IPS-18a (cell line): Measurements from ENCODE around the gene RNF8.
"Not testable (repeated sequence)": the region's sequence is repeated elsewhere in the genome, so short reads cannot be mapped to it uniquely, and the experiment has no call there.

ENCODE experiments used
- H3K27ac ChIP-seq: one replicate; pipeline ENCODE4 v1.5.1; 2013; ENCODE audit warnings: low read length
- H3K27me3 ChIP-seq: one replicate; pipeline ENCODE4 v1.6.1; 2013; ENCODE audit warnings: mild to moderate bottlenecking, low read length; ENCODE audit not compliant: control insufficient read depth, insufficient read depth
- H3K36me3 ChIP-seq: one replicate; pipeline ENCODE4 v1.6.1; 2013; ENCODE audit warnings: low read depth, low read length; ENCODE audit not compliant: control insufficient read depth
- H3K4me1 ChIP-seq: one replicate; pipeline ENCODE4 v1.6.1; 2013; ENCODE audit warnings: low read depth, low read length; ENCODE audit not compliant: control insufficient read depth
- H3K4me3 ChIP-seq: one replicate; pipeline ENCODE4 v1.5.1; 2013; ENCODE audit warnings: low read length
- H3K9ac ChIP-seq: one replicate; pipeline ENCODE4 v1.6.1; 2013; ENCODE audit warnings: mild to moderate bottlenecking, low read length, moderate library complexity
- H3K9me3 ChIP-seq: one replicate; pipeline ENCODE4 v1.6.1; 2013; ENCODE audit warnings: low read depth, low read length; ENCODE audit not compliant: control insufficient read depth

Gene RNF8

GRCh38 chr6:37438930-37439329 is 85.1 kb downstream of the RNF8 start:
- Histone ChIP-seq H3K4me3 (no peak overlapping the region), H3K4me1 (peaks cover 2% of the 10 kb centered on the region), H3K36me3 (peaks cover 19% of the 10 kb centered on the region), H3K9me3 (no peaks in the 10 kb centered on the region), H3K27me3 (no peaks in the 10 kb centered on the region), H3K9ac (no peak overlapping the region), H3K27ac (no peak overlapping the region)

- Histone ChIP-seq H3K9me3 (no peaks in the 10 kb centered on the region), H3K27ac (no peak overlapping the region), H3K9ac (no peak overlapping the region), H3K4me1 (no peaks in the 10 kb centered on the region), H3K27me3 (no peaks in the 10 kb centered on the region), H3K36me3 (peaks cover 28% of the 10 kb centered on the region), H3K4me3 (no peak overlapping the region)
Measured at GRCh38 chr6:37441651-37442050, 87.9 kb downstream of the RNF8 start.

GRCh38 chr6:37442416-37443215 is 88.8 kb downstream of the RNF8 start:
- Histone ChIP-seq H3K4me3 (no peak overlapping the region), H3K4me1 (no peaks in the 10 kb centered on the region), H3K9ac (no peak overlapping the region), H3K9me3 (no peaks in the 10 kb centered on the region), H3K27ac (no peak overlapping the region), H3K27me3 (no peaks in the 10 kb centered on the region), H3K36me3 (peaks cover 27% of the 10 kb centered on the region)

- not testable (repeated sequence) for H3K27ac ChIP-seq, H3K9ac ChIP-seq, H3K9me3 ChIP-seq, H3K27me3 ChIP-seq, H3K4me1 ChIP-seq, H3K4me3 ChIP-seq
- H3K36me3 ChIP-seq = peaks cover 26% of the 10 kb centered on the region
Measured at GRCh38 chr6:37443216-37443542, 89.4 kb downstream of the RNF8 start.
